Activated CD4-positive, CD25-positive, alpha-beta regulatory T cell treated with anti-CD3 and anti-CD28 coated beads, Interleukin-2, amount 50 U/mL, for 72 hours (primary cell): ENCODE results near the gene MRPL16.
"Not testable (repeated sequence)": the region's sequence is repeated elsewhere in the genome, so short reads cannot be mapped to it uniquely, and the experiment has no call there.

Experiments used
- DNase-seq: peaks from one replicate; pipeline ENCODE4 v3.0.0; 2021

MRPL16 gene

DNA sequence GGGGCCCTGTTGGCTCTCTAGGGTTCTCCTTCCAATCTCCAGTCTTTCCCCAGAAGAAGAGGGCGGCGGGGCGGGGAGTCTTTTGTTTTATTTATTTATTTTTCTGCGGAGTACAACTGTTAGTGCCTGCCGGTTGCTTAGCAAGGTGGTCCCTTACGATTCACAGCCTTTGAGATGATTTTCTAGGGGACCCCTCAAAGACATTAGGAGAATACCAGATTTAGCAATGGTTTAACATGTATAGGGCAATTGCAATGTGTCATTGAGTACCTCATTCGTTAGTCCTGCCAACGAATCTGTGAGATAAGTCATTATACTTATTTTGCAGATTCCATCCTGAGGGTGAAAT is 307 bp upstream of the MRPL16 start:
- no peak for DNase-seq

GRCh38 chr11:59807047-59807610 is 3.4 kb downstream of the MRPL16 start:
- no peak for DNase-seq

- DNase-seq = no peak
Observed at GRCh38 chr11:59804061-59804460, 6.5 kb downstream of the MRPL16 start.

DNA sequence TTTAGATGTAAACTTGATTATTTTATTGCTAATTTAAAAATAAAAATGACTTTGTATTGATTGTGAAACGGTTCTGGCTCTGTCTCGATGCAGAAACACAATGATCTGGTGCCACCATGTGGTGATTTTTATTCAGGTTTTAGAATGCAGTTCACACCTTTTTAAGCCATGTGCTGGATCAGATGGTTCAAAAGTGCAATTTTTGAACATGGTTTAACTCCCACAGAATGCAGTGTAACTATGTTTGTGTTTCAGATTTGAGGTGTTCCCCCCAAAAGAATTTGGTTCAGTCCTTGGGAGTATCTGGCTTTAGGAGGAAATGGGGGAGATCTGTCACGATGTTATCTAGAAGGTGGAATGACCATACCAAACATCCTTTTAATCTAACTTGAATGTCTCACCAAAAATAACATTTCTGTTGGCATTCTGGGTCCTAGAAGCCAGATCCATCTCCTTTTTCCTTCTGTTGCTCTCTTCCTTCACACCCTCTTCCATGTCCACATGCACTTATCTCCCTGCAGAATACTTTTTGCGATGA is 7.9 kb downstream of the MRPL16 start:
- no peak for DNase-seq

- DNase-seq = no peak
Observed at GRCh38 chr11:59801981-59802638, 8.5 kb downstream of the MRPL16 start.

DNA sequence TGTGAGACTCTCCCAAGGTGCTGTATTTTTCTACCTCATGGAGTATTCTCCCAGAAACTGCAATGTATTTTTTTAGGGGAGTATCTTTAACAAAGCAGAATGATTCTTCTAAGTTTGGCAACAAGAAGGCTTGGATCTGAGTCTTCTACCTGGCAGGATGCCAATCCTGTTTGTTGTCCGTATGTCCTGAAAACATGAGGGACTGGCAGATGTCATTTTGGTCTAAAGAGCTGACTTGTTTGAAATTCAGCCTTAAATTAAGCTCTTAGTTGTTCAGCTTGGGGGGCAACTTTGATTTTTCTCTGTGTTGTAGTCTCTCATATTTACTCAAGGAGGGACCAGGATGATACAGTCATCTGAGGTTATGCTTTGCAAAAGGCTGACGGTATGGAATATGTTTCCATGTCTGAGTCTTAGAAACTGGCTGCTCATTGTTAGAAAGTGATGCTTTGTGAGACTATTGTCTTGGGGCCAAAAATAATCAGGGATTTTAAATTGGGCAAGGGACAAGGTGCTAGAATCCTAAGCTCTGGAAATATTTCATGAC is 9.3 kb downstream of the MRPL16 start:
- DNase-seq = no peak

DNA sequence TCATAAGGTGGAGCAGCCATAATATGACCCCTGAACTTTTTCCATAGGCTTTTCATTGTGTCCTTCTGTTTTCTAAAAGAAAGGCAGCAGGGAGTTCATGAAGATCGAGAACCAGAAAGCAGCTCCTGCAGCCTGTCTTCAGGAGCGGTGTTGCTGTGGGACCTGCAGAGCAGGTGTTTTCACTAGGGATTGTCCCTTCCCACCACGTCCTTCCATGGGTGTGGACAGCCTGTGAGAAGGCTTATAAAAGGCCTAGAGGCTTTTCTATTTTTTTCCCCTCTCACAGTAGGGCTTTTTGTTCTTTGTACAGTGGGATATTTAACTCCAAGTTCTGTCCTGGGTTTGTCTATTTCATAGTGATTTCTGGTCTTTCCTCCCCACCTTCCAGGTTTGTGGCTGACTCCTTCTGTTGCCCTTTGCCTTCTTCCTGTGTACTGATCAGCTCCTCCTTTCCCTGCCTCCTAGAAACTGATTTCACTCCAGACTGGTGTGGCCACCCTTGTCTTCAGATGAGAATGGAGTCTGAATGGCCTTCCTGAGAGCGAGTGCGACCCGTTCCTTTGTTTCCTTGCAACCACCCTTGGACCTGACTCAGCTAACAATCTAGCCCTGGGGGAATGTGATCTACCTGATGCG is 10.1 kb downstream of the MRPL16 start:
- no peak for DNase-seq

DNA sequence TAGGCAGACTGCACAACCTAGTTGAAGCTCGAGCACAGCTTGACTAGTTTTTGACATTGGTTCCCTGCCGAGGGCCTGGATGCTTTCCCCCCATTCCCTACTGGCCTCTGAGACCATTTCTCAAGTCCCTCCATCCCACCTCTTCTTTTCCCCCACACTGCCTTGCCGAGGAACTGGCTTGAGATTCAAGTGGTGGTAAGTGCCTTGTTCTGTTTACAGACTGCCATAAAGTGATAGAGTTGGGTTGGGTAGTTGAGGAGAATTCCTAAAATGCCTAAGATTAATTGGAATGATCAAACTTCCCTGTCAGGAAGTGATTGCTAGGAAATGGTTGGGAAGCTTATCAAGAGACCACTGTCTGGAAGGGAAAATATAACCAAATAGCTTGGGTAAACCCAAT is 16.2 kb downstream of the MRPL16 start:
- DNase-seq = no peak

DNA sequence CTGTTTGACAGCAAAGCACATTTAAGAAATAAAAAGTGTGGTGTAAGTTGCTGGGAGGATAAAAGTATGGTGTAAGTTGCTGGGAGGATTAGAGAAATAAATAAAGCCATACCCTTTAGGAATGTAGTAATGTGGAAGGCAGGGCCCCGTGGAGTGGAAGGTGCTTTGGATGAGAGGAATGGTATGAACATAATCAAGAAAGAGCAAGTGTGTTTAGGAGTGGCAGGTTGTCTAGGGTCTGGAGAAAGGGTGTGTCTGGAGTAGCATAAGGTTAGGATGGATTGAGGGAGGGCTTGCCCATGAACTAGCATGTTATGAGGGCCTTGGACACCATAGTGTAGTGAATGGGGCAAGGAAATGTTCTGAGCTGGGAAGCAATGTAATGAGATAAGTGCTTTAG is 18.1 kb downstream of the MRPL16 start:
- no peak for DNase-seq

DNA sequence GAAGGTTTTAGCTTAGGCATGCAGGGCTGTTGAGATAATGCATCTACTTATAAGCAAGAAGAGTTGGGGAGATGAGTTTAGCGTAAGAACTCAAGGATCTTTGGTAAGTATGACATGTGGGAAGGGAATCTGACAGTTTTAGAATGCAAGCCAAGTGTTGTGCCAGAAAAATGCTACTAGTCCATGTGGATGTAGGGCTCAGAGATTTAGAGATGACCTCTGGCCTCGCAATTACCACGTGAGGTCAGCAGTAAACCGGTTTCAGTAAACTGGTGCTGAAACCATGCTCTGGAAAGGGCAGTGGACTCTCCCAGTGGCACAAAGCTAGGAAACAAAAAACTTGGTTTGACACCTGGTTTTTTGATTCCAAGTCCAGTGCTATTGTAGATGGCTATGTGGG is 18.9 kb downstream of the MRPL16 start:
- DNase-seq = no peak

DNA sequence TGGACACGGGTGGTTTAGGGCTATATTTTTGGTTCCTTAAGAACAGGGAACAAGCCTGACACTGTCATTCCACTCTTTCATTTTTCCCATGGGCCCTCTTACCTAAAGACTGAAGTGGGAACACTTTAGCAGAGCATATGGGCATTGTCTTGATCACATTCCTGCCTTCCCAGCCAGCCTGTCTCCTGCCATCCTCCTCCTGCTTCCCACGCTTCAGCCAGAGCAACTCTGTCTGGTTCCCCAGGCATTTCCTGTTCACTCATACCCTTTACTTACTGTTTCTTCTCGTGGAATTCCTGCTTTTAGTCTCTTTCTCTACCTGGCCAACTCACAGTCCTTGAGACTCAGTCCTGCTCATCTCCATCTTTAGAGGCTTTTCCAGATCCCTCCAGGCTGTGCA is 22.8 kb downstream of the MRPL16 start:
- DNase-seq = no peak

- DNase-seq = no peak
Observed at GRCh38 chr11:59787255-59787588, 23.4 kb downstream of the MRPL16 start.

GRCh38 chr11:59785818-59786217 is 24.8 kb downstream of the MRPL16 start:
- DNase-seq = no peak

- DNase-seq = not testable (repeated sequence)
Observed at GRCh38 chr11:59784441-59784840, 26.1 kb downstream of the MRPL16 start.

GRCh38 chr11:59783632-59784090 is 26.9 kb downstream of the MRPL16 start:
- DNase-seq = no peak

- DNase-seq = no peak
Observed at GRCh38 chr11:59782080-59782479, 28.5 kb downstream of the MRPL16 start.

GRCh38 chr11:59779487-59779886 is 31.1 kb downstream of the MRPL16 start:
- no peak for DNase-seq

DNA sequence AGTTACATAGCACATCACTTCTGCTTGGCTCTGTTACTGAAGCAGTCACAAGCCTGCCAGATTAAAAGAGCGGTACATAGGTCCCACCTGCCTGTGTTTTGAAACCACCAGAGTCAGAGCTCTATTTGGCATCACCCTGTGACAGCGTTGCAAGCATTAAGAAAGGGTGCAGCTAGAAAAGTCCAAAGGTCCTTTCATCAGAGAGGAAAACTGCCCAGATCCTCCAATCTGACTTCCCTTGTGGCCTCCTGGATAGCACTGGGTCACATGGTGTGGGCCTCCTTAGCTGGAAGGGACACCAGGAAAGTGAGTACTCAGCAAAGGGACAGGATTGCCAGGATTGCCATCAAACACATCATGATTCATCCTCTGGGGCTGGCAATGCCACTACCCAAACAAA is 32.5 kb downstream of the MRPL16 start:
- no peak for DNase-seq

GRCh38 chr11:59777104-59777503 is 33.5 kb downstream of the MRPL16 start:
- DNase-seq = no peak

- no peak for DNase-seq
Observed at GRCh38 chr11:59776210-59777066, 34.1 kb downstream of the MRPL16 start.

- DNase-seq = no peak
Observed at GRCh38 chr11:59773083-59773440, 37.5 kb downstream of the MRPL16 start.

GRCh38 chr11:59771605-59772004 is 39.0 kb downstream of the MRPL16 start:
- DNase-seq = no peak

DNA sequence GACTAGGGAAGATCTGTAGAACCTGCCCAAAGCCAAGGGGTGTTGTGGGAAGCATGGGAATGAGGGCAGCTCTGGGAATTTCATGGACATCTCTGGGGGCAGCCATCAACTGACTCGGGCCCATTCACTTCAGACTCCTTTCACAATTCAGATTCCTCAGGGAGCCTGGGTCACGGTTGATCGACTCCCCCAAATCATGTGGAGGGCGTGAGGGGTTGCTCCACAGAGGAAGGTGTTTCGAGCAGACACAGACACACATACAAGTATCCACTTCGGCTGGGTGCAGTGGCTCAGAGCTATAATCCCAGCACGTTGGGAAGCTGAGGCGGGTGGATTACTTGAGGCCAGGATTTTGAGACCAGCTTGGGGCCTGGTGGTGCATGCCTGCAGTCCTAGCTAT is 39.7 kb downstream of the MRPL16 start:
- no peak for DNase-seq
